ENCODE data around the gene TRAF2. TPM values are rescaled to one million over a fixed set of nuclear protein-coding genes. Genes with fewer than 3 reads are reported as not detected.

TRAF2 gene
- total RNA-seq, 2 experiments from 2014 or later: 10.6 to 11.6 TPM

- peaks cover 25% of the 10 kb centered on the region for H3K36me3 ChIP-seq (ENCODE audit: insufficient read depth, low read length)
- Mint-ChIP-seq H3K9me3 (no peaks in the 10 kb centered on the region), H3K4me3 (no peak overlapping the region), H3K4me1 (ENCODE audit: low read depth) (no peaks in the 10 kb centered on the region), H3K27me3 (no peaks in the 10 kb centered on the region), H3K36me3 (ENCODE audit: low read depth) (peaks cover 20% of the 10 kb centered on the region), H3K27ac (no peak overlapping the region)
- intact Hi-C loops (cut with DNase I, micrococcal nuclease): no loop called here
- no peak for DNase-seq
- POLR2A ChIA-PET: interaction anchor here (0.8 to 1.0 kb wide), 2 partner anchors 55 to 95 kb away, joined by 3 read pairs; partner anchors contain the start of gene AJM1
- peaks cover 0 to 11% of the 10 kb centered on the region in 2 experiments for H3K9me3 ChIP-seq (ENCODE audit: control insufficient read depth in 1 of 2, insufficient read depth in 1 of 2, low read length in 2 of 2)
- peaks cover 4% of the 10 kb centered on the region for H3K4me1 ChIP-seq (ENCODE audit: insufficient read depth, low read length)
- CTCF ChIA-PET: no interaction called here
- H3K4me3 ChIP-seq (ENCODE audit: low read length): no peak overlapping the region
- no peak overlapping the region for H3K27ac ChIP-seq (ENCODE audit: low read depth in 1 of 2, low read length in 2 of 2)
- TF ChIP-seq CTCF (IDR thresholded peaks at IDR 0.05): no peak
- no peaks in the 10 kb centered on the region for H3K27me3 ChIP-seq (ENCODE audit: control insufficient read depth in 1 of 2, insufficient read depth in 2 of 2, low read length in 2 of 2)
- no peak for ATAC-seq (ENCODE audit: poor library complexity)
Measured at GRCh38 chr9:136937186-136938001, 51.1 kb downstream of the TRAF2 start.

GRCh38 chr9:136939431-136939995 is 53.2 kb downstream of the TRAF2 start:
- DNase-seq: no peak
- Mint-ChIP-seq H3K36me3 (ENCODE audit: low read depth) (peaks cover 25% of the 10 kb centered on the region), H3K4me1 (ENCODE audit: low read depth) (no peaks in the 10 kb centered on the region), H3K9me3 (no peaks in the 10 kb centered on the region), H3K27ac (no peak overlapping the region), H3K27me3 (no peaks in the 10 kb centered on the region), H3K4me3 (no peak overlapping the region)
- H3K9me3 ChIP-seq (ENCODE audit: control insufficient read depth in 1 of 2, insufficient read depth in 1 of 2, low read length in 2 of 2): peaks cover 0 to 11% of the 10 kb centered on the region in 2 experiments
- ATAC-seq (ENCODE audit: poor library complexity): no peak
- intact Hi-C loops (cut with DNase I, micrococcal nuclease): no loop called here
- H3K4me1 ChIP-seq (ENCODE audit: insufficient read depth, low read length): peaks cover 20% of the 10 kb centered on the region
- H3K4me3 ChIP-seq (ENCODE audit: low read length): no peak overlapping the region
- TF ChIP-seq CTCF (IDR thresholded peaks at IDR 0.05): no peak
- POLR2A ChIA-PET: interaction anchor here (0.7 kb wide), 1 partner anchor 169 kb away, joined by 3 read pairs; no protein-coding TSS in a partner anchor
- CTCF ChIA-PET: no interaction called here
- H3K27me3 ChIP-seq (ENCODE audit: control insufficient read depth in 1 of 2, insufficient read depth in 2 of 2, low read length in 2 of 2): no peaks in the 10 kb centered on the region
- no peak overlapping the region for H3K27ac ChIP-seq (ENCODE audit: low read depth in 1 of 2, low read length in 2 of 2)
- H3K36me3 ChIP-seq (ENCODE audit: insufficient read depth, low read length): peaks cover 34% of the 10 kb centered on the region

GRCh38 chr9:136939996-136940525 is 53.7 kb downstream of the TRAF2 start:
- no peak for TF ChIP-seq CTCF (IDR thresholded peaks at IDR 0.05)
- peaks cover 25% of the 10 kb centered on the region for H3K36me3 Mint-ChIP-seq (ENCODE audit: low read depth)
- Histone ChIP-seq H3K27me3 (ENCODE audit: control insufficient read depth in 1 of 2, insufficient read depth in 2 of 2, low read length in 2 of 2) (no peaks in the 10 kb centered on the region), H3K9me3 (ENCODE audit: control insufficient read depth in 1 of 2, insufficient read depth in 1 of 2, low read length in 2 of 2) (peaks cover 0 to 11% of the 10 kb centered on the region in 2 experiments), H3K36me3 (ENCODE audit: insufficient read depth, low read length) (peaks cover 34% of the 10 kb centered on the region), H3K4me3 (ENCODE audit: low read length) (no peak overlapping the region), H3K27ac (ENCODE audit: low read depth in 1 of 2, low read length in 2 of 2) (no peak overlapping the region), H3K4me1 (ENCODE audit: insufficient read depth, low read length) (peaks cover 24% of the 10 kb centered on the region)
- CTCF ChIA-PET: no interaction called here
- peaks cover 5% of the 10 kb centered on the region for H3K4me1 Mint-ChIP-seq (ENCODE audit: low read depth)
- no peak overlapping the region for H3K27ac Mint-ChIP-seq
- POLR2A ChIA-PET: no interaction called here
- no peaks in the 10 kb centered on the region for H3K9me3 Mint-ChIP-seq
- ATAC-seq (ENCODE audit: poor library complexity) (no peak), DNase-seq (no peak)
- H3K27me3 Mint-ChIP-seq: no peaks in the 10 kb centered on the region
- no peak overlapping the region for H3K4me3 Mint-ChIP-seq
- intact Hi-C loops (cut with DNase I, micrococcal nuclease): loop anchor here (5.0 to 10.0 kb wide), 2 partner anchors 73 to 95 kb away; partner anchors contain the start of genes AJM1 (in 1 of the 2), EDF1 (in 1 of the 2) and PHPT1 (in 1 of the 2)

Data from CD4-positive, alpha-beta T cell (primary cell).